ENCODE measurements around the gene NAA16. TPM values are rescaled to one million over a fixed set of nuclear protein-coding genes. Genes with fewer than 3 reads are reported as not detected.
A peak's percentile ranks its signal among the peaks of the same experiment; 100 is the strongest.

The NAA16 gene
- total RNA-seq, 1 experiment from 2014 or later = 27.1 TPM

DNA sequence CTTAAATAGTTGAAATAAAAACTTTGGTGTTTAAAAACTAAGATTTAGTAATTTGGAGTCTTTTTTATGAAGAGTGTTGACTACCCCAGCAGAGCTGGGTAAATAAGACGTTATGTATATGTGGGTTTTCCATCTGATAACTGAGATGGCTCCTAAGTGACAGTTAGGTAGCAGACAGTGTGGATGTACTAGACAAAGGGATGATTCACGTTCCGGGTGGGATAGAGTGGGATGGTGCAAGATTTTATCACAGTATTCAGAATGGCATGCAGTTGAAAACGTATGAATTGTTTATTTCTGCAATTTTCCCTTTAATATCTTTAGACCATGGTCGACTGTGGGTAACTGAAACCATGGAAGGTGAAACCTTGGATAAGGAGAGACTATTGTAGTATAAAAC is 50.4 kb downstream of the NAA16 start:
- Histone ChIP-seq H3K36me3 (peaks cover 79% of the 10 kb centered on the region), H3K27me3 (no peaks in the 10 kb centered on the region), H3K27ac (no peak overlapping the region), H3K9me3 (replicated peaks) (no peaks in the 10 kb centered on the region), H3K4me1 (no peaks in the 10 kb centered on the region), H3K4me3 (no peak overlapping the region)
- DNase-seq = no peak

DNA sequence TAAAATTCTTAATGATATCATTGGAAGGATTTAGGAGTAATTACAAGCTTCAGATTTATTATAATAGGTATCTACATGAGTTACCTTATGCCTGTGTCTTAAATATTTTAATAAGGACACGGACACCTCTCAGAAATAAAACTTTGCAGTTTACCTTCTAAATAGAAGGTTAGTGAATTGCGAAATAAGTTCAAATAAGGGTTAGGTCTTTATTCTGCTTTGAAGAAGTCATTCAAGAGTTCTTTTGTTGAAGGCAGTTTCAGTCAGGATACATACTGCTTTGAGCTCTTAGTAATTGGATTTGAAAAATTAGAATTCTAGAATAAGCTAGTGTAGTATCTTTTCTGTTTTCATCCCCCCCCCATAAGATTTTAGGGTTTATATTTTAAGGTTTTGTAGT is 53.0 kb downstream of the NAA16 start:
- DNase-seq = no peak
- Histone ChIP-seq H3K36me3 (peaks cover 81% of the 10 kb centered on the region), H3K4me1 (no peaks in the 10 kb centered on the region), H3K27ac (no peak overlapping the region), H3K27me3 (no peaks in the 10 kb centered on the region), H3K4me3 (no peak overlapping the region), H3K9me3 (replicated peaks) (no peaks in the 10 kb centered on the region)

DNA sequence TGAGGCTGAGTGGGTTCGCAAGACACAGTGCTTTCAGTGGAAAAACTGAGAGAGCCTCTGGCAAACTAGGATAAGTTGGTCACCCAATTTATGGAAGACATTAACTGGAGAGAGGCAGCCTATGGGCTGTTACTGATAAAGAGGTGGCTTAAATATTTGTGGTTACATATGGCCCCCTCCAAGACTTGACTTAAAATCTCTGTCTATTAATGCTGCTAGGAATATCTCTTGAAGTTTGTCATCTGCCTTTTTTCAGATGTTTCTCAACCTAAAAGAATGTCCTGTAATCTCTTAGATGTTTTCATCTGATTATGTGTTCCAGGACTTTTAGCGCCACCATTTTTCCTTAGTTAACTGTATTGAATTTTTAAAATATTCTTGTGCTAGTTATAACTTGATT is 54.6 kb downstream of the NAA16 start:
- peaks cover 80% of the 10 kb centered on the region for H3K36me3 ChIP-seq
- H3K27ac ChIP-seq = no peak overlapping the region
- DNase-seq = no peak
- H3K4me3 ChIP-seq = no peak overlapping the region
- no peaks in the 10 kb centered on the region for H3K9me3 ChIP-seq (replicated peaks)
- no peaks in the 10 kb centered on the region for H3K4me1 ChIP-seq
- no peaks in the 10 kb centered on the region for H3K27me3 ChIP-seq

DNA sequence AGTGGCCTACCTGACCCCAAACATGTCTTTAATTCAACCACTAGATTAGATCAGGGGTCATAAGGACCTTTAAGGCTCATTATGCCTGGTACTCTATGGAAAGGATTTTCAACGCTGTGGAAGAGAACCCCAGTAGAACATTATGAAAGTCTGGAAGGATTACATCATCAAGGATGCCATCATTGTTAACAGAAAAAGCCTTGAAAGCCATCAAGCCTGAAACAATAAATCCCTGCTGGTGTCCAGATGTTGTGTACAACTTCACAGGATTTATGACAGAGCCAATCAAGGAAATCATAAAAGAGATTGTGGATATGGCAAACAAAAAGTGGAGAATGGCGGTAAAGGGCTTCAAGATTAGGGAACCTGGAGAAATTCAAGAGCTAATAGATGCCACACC is 59.7 kb downstream of the NAA16 start:
- DNase-seq = no peak
- Histone ChIP-seq H3K27me3 (no peaks in the 10 kb centered on the region), H3K36me3 (peaks cover 82% of the 10 kb centered on the region), H3K27ac (no peak overlapping the region), H3K4me3 (no peak overlapping the region), H3K4me1 (no peaks in the 10 kb centered on the region), H3K9me3 (replicated peaks) (no peaks in the 10 kb centered on the region)

DNA sequence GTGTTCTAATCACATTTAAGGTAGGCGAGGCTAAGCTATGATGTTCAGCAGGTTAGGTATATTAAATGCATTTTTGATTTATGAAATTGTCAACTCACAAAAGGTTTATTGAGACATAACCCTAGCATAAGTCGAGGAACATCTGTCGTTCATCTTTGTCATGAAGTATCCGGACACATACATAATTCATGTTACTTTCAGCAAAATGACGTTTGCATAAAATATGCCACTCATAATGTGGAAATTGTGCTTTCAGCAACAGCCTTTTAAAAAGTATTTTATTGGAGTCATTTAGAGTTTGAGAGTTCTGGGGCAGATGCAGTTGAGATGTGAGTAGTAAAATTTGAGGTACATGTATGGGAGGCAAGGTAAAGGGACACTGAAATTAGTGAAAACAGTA is 66.4 kb downstream of the NAA16 start:
- Histone ChIP-seq H3K27ac (no peak overlapping the region), H3K36me3 (peaks cover 38% of the 10 kb centered on the region)

DNA sequence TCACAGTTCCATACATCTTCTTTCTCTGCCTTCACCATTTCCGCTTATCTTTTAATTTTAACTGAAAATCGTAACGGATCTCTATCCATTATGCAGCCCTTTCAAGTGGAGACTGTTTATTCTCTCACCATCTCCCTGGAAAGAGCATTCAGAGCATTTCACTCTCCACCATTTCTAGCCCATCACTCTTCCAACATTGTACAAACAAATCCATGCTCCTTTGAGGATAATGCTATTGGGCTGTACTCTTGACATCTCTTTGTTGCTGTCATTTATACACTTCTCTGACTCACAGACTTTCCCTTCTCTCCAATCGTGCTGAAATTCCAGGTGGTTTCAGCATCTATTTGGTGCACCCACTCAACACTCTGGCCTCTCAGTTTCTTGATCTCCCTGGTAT is 71.4 kb downstream of the NAA16 start:
- H3K4me1 ChIP-seq = no peaks in the 10 kb centered on the region
- no peaks in the 10 kb centered on the region for H3K9me3 ChIP-seq (replicated peaks)
- peaks cover 2% of the 10 kb centered on the region; the same call in 1 of the 2 replicates for H3K36me3 ChIP-seq
- no peak overlapping the region for H3K4me3 ChIP-seq
- no peaks in the 10 kb centered on the region for H3K27me3 ChIP-seq
- H3K27ac ChIP-seq = no peak overlapping the region
- no peak for DNase-seq

More for the DNA sequence above, 66.4 kb downstream of the NAA16 start:
- Histone ChIP-seq H3K9me3 (replicated peaks) (no peaks in the 10 kb centered on the region), H3K4me3 (no peak overlapping the region), H3K4me1 (no peaks in the 10 kb centered on the region), H3K27me3 (no peaks in the 10 kb centered on the region)
- DNase-seq = no peak

DNA sequence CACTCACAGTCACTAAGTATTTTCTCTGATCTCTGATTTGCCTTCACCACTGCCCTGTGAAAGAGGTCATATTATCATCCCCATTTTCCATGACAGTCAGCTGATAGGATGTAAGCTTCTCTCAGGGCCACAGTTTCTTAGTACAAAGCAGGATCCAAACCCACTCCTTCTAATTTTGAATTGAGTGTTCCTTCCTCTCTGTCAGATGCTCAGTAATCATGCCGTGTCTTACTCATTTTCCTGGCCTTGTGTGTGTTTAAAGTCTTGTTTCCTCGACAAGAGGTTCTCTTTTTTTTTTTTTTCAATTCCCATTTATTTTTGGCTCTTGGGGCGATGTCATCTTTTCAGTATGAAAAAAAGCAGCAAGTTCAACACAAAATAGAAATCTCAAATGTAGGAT is 72.3 kb downstream of the NAA16 start:
- no peak overlapping the region for H3K27ac ChIP-seq
- no peak for DNase-seq
- no peaks in the 10 kb centered on the region for H3K9me3 ChIP-seq (replicated peaks)
- no peak overlapping the region for H3K4me3 ChIP-seq
- H3K27me3 ChIP-seq = no peaks in the 10 kb centered on the region
- no peaks in the 10 kb centered on the region for H3K4me1 ChIP-seq
- H3K36me3 ChIP-seq = no peaks in the 10 kb centered on the region

DNA sequence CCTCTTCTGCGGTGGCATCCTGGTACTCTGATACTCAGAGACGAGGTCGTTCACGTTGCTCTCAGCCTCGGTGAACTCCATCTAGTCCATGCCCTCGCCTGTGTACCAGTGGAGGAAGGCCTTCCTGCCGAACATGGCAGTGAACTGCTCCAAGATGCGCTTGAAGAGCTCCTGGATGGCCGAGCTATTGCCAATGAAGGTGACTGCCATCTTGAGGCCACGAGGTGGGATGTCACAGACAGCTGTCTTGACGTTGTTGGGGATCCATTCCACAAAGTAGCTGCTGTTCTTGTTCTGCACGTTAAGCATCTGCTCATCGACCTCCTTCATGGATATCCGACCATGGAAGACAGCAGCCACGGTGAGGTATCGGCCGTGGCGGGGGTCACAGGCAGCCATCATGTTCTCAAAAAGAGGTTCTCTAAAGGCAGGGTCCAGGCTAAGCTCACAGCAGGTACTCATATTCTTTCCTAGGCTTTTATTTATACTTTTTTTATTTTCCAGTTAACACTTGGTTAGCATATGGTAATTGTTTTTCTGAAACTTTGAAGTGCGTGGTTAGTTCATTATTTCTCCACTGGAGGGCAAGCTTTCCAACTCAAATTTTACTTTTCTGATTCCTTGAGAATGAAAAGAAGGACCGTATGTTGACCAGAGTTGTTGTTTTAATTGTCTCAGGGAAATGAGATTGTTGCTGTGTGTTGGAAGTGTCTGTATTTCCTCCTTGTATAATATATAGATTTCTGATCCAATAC is 73.9 kb downstream of the NAA16 start:
- H3K9me3 ChIP-seq (replicated peaks) = no peaks in the 10 kb centered on the region
- peak in 1 of 2 experiments; percentile 45 for DNase-seq
- no peaks in the 10 kb centered on the region for H3K4me1 ChIP-seq
- no peak overlapping the region for H3K4me3 ChIP-seq
- no peaks in the 10 kb centered on the region for H3K36me3 ChIP-seq
- no peak overlapping the region for H3K27ac ChIP-seq
- no peaks in the 10 kb centered on the region for H3K27me3 ChIP-seq

DNA sequence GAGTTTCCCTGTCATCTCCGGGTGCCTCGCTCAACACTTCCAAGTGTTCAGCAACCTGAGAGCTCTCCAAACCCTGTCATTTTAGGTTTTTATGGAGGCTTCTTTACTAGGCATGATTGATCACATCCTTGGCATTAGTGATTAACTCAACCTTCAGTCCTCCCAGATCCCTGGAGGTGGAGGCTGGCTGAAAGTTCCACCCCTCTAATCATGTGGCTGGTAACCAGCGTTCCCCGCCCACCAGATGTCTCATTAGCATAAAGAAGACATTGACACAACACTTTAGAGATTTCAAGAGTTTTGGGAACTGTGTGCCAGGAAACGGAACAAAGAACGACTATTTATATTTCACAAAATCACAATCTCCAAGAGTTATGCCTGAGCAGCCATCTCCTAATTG is 75.1 kb downstream of the NAA16 start:
- Histone ChIP-seq H3K4me3 (no peak overlapping the region), H3K27me3 (no peaks in the 10 kb centered on the region), H3K9me3 (replicated peaks) (no peaks in the 10 kb centered on the region), H3K4me1 (no peaks in the 10 kb centered on the region), H3K36me3 (no peaks in the 10 kb centered on the region), H3K27ac (no peak overlapping the region)
- DNase-seq = no peak

DNA sequence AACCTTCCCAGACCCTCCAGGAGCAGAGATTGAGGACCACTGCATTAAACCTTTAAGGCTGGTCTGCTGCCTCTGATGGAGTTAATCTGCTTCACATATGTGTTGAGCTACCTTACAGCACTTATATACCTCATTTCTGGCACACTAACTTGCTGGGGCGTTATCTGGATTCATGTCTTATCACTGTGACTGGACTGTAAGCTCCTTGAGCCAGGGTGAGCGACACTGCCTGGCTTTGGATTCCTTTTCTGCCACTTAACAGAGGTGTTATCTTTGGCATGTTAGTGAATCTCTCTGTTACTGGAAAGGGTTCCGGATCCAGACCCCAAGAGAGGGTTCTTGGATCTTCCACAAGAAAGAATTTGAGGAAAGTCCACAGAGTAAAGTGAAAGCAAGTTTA is 76.5 kb downstream of the NAA16 start:
- no peak for DNase-seq
- no peaks in the 10 kb centered on the region for H3K27me3 ChIP-seq
- H3K4me1 ChIP-seq = no peaks in the 10 kb centered on the region
- no peak overlapping the region for H3K27ac ChIP-seq
- H3K9me3 ChIP-seq (replicated peaks) = no peaks in the 10 kb centered on the region
- H3K4me3 ChIP-seq = no peak overlapping the region
- H3K36me3 ChIP-seq = no peaks in the 10 kb centered on the region

DNA sequence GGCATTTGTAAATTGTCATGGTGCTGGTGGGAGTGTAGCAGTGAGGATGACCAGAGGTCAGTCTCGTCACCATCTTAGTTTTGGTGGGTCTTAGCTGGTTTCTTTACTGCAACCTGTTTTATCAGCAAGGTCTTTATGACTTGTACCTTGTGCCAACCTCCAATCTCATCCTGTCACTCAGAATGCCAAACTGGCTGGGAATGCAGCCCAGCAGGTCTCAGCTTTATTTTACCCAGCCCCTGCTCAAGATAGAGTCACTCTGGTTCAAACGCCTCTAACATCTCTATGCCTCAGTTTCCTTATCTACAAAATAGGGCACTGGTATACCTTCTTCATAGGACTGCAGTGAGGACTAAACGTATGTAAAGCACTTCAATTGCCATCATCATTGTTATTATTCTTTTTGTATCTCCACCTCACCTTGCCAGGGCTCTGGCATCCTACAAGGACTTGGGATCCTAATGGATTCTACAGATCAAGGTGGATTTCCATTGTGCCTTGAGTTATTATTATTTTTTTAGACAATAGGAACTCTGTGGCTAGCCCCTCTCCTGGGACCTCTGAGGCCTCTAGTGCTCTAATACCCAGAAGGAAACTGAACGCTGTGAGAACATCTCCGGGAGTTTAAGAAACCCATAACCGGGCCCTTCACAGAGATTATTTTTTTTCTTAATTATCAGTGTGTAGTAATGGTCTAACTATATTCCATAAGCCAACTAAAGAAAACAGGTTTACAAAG is 77.2 kb downstream of the NAA16 start:
- Histone ChIP-seq H3K9me3 (replicated peaks) (no peaks in the 10 kb centered on the region), H3K4me1 (no peaks in the 10 kb centered on the region), H3K27ac (no peak overlapping the region), H3K36me3 (no peaks in the 10 kb centered on the region), H3K27me3 (no peaks in the 10 kb centered on the region), H3K4me3 (no peak overlapping the region)
- no peak for DNase-seq

DNA sequence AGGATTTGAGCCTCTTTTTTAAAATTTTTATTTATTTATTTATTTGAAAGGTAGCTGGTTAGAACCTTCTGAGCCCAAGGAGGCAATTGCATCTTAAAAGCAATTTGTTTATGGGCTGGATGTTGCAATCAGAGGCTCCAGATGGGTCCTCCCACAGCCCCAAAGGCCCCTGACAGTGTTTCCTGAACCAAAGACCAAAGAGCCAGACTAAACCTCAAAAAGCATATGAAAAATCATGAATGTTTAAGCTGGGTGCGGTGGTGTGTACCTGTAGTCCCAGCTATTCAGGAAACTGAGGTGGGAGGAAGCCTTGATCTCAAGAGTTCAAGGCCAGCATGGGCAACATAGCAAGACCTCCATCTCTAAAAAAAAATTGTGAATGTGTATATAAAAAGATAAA is 78.5 kb downstream of the NAA16 start:
- no peak for DNase-seq
- Histone ChIP-seq H3K27me3 (no peaks in the 10 kb centered on the region), H3K4me1 (no peaks in the 10 kb centered on the region), H3K9me3 (replicated peaks) (no peaks in the 10 kb centered on the region), H3K27ac (no peak overlapping the region), H3K4me3 (no peak overlapping the region), H3K36me3 (no peaks in the 10 kb centered on the region)

DNA sequence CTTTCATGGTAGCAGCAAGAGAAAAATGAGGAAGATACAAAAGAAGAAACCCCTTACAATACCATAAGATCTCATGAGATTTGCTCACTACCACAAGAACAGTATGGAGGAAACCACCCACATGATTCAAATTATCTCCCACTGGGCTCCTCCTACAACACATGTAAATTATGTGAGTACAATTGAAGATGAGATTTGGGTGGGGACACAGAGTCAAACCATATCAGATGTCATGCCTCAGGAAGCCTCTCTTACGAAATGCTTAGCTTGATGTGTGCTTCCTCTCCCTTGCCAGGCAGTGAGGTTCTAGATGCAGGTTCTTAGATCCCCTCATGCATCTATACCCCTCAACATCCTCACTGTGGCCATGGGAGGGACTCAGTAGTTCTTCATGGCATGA is 83.1 kb downstream of the NAA16 start:
- Histone ChIP-seq H3K4me3 (no peak overlapping the region), H3K27ac (no peak overlapping the region), H3K36me3 (no peaks in the 10 kb centered on the region), H3K27me3 (no peaks in the 10 kb centered on the region), H3K4me1 (no peaks in the 10 kb centered on the region), H3K9me3 (replicated peaks) (no peaks in the 10 kb centered on the region)
- no peak for DNase-seq

DNA sequence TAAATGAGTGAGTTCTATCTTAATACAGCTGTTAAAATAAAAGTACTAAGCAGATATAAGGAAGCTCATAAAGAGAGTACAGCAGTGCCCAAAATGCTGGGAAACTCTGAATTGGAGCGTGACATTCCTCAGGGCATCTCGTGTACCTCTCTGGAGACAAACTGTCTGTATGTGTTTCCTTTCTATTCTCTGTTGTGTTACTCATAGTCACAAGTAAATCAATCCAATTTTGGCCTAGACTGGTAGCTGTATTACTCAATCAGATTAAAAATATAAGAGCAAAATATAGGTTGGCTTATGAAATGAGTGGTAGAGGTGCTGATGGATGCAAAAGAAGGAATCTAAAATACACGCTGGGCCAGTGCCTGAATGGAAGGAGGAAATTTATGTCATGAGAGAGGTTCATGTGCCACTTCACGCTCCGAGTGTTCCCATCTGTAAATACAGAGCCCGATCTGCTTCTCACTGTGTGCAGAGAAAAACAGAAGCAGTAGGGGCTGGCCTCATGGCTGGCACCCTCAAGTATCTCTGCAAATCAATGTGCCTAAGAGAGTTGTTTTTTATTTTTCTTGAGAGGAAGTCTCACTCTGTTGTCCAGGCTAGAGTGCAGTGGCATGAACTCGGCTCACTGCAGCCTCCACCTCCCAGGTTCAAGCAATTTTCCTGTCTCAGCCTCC is 87.6 kb downstream of the NAA16 start:
- no peaks in the 10 kb centered on the region for H3K36me3 ChIP-seq
- no peaks in the 10 kb centered on the region for H3K9me3 ChIP-seq (replicated peaks)
- no peak overlapping the region for H3K27ac ChIP-seq
- H3K4me1 ChIP-seq = no peaks in the 10 kb centered on the region
- no peak overlapping the region for H3K4me3 ChIP-seq
- DNase-seq = no peak
- no peaks in the 10 kb centered on the region for H3K27me3 ChIP-seq

DNA sequence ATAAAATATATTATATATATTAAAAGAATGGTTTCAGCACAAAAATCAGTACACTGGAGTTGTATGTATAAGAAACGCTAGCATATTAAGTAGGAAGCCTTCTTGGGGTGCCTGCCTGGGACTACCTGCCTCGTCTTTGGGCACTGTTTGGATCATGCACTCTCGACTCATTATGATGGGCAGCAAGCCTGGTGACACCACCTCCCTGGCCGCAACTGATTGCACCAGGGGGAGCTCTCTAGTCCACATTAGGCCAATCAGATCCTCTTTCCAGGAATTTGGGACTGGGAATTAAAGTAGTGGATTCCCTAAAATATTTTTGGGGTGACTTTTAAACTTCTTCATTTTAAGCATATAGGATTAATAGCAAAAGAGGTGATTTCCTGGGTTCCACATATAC is 90.3 kb downstream of the NAA16 start:
- DNase-seq = peak; percentile 34 to 60
- no peaks in the 10 kb centered on the region for H3K27me3 ChIP-seq
- no peak overlapping the region for H3K27ac ChIP-seq
- no peak overlapping the region for H3K4me3 ChIP-seq
- no peaks in the 10 kb centered on the region for H3K4me1 ChIP-seq
- no peaks in the 10 kb centered on the region for H3K36me3 ChIP-seq
- H3K9me3 ChIP-seq (replicated peaks) = no peaks in the 10 kb centered on the region

All from SJCRH30 (cell line).